ENCODE results near the gene MYL12B.

The MYL12B gene

GRCh38 chr18:3261373-3262233 is at the start of gene MYL12B:
Gene MYL12B (plus strand): TSS chr18:3262133. CDS start chr18:3272899, 10,766 bp downstream.
- in situ Hi-C loops (cut with HindIII; ENCODE audit: low pct_ligation_motif_present, low sequenced_read_pairs): no loop called here
- DNase-seq: no peak
- peaks cover 27% of the 10 kb centered on the region for H3K36me3 ChIP-seq (replicated peaks)
- peak within 1 kb of the TSS; percentile 99 for H3K27ac ChIP-seq
- no peaks in the 10 kb centered on the region for H3K27me3 ChIP-seq (replicated peaks)
- H3K4me3 ChIP-seq (ENCODE audit: low read depth, low read length): peak within 1 kb of the TSS; percentile 75
- peak; percentile 11 for TF ChIP-seq CTCF (IDR thresholded peaks at IDR 0.05; ENCODE audit: low read depth, low read length, missing control alignments)

- Histone ChIP-seq H3K27ac (no peak overlapping the region), H3K4me3 (ENCODE audit: low read depth, low read length) (no peak overlapping the region), H3K27me3 (replicated peaks) (no peaks in the 10 kb centered on the region), H3K36me3 (replicated peaks) (no peaks in the 10 kb centered on the region)
- in situ Hi-C loops (cut with HindIII; ENCODE audit: low pct_ligation_motif_present, low sequenced_read_pairs): no loop called here
- TF ChIP-seq CTCF (IDR thresholded peaks at IDR 0.05; ENCODE audit: low read depth, low read length, missing control alignments): no peak
- DNase-seq: no peak
Observed at GRCh38 chr18:3212657-3213056, 49.3 kb upstream of the MYL12B start.

- Histone ChIP-seq H3K4me3 (ENCODE audit: low read depth, low read length) (no peak overlapping the region), H3K27ac (no peak overlapping the region), H3K27me3 (replicated peaks) (no peaks in the 10 kb centered on the region), H3K36me3 (replicated peaks) (no peaks in the 10 kb centered on the region)
- peak; percentile 52 for DNase-seq
- no peak for TF ChIP-seq CTCF (IDR thresholded peaks at IDR 0.05; ENCODE audit: low read depth, low read length, missing control alignments)
- in situ Hi-C loops (cut with HindIII; ENCODE audit: low pct_ligation_motif_present, low sequenced_read_pairs): no loop called here
Observed at GRCh38 chr18:3213300-3214059, 48.5 kb upstream of the MYL12B start.

- in situ Hi-C loops (cut with HindIII; ENCODE audit: low pct_ligation_motif_present, low sequenced_read_pairs): no loop called here
- TF ChIP-seq CTCF (IDR thresholded peaks at IDR 0.05; ENCODE audit: low read depth, low read length, missing control alignments): no peak
- no peaks in the 10 kb centered on the region for H3K27me3 ChIP-seq (replicated peaks)
- no peak for DNase-seq
- no peak overlapping the region for H3K4me3 ChIP-seq (ENCODE audit: low read depth, low read length)
- H3K36me3 ChIP-seq (replicated peaks): no peaks in the 10 kb centered on the region
- no peak overlapping the region for H3K27ac ChIP-seq
Observed at GRCh38 chr18:3214855-3215637, 46.9 kb upstream of the MYL12B start.

GRCh38 chr18:3216987-3217386 is 44.9 kb upstream of the MYL12B start:
- Histone ChIP-seq H3K27ac (no peak overlapping the region), H3K27me3 (replicated peaks) (no peaks in the 10 kb centered on the region), H3K36me3 (replicated peaks) (no peaks in the 10 kb centered on the region), H3K4me3 (ENCODE audit: low read depth, low read length) (no peak overlapping the region)
- in situ Hi-C loops (cut with HindIII; ENCODE audit: low pct_ligation_motif_present, low sequenced_read_pairs): no loop called here
- no peak for TF ChIP-seq CTCF (IDR thresholded peaks at IDR 0.05; ENCODE audit: low read depth, low read length, missing control alignments)
- DNase-seq: no peak
